Upper lobe of left lung (tissue), 6 donors: Measurements from ENCODE around the gene ZKSCAN5. TPM values are rescaled to one million over a fixed set of nuclear protein-coding genes. Genes with fewer than 3 reads are reported as not detected.
"Not testable (repeated sequence)": the region's sequence is repeated elsewhere in the genome, so short reads cannot be mapped to it uniquely, and the experiment has no call there.

ENCODE experiments used
- ATAC-seq, 2 donors: fragments of 200-7000 bp; cut with Tn5 transposase; one replicate each; pipeline ENCODE4 v1.9.1; 2022; ENCODE audit warnings: mild to moderate bottlenecking in 2 of 2, moderate library complexity in 2 of 2; ENCODE audit not compliant: low FRiP score in 2 of 2
- DNase-seq, 2 donors: peaks; one replicate each; pipeline ENCODE4 v3.0.0-alpha.2; 2019 to 2020
- H3K27ac ChIP-seq, 4 donors: fragments of 200-600 bp; sonication (generic); one replicate each; pipeline ENCODE4 v1.5.1; 2016 to 2019
- H3K27me3 ChIP-seq, 4 donors: fragments of 200-600 bp; sonication (generic); one replicate each; pipeline ENCODE4 v1.5.1; 2017 to 2019
- H3K36me3 ChIP-seq, 4 donors: fragments of 200-600 bp; sonication (generic); one replicate each; pipeline ENCODE4 v1.5.1; 2016 to 2019
- H3K4me1 ChIP-seq, 4 donors: fragments of 200-600 bp; sonication (generic); one replicate each; pipeline ENCODE4 v1.5.1; 2018 to 2019
- H3K4me3 ChIP-seq, 4 donors: fragments of 200-600 bp; sonication (generic); one replicate each; pipeline ENCODE4 v1.5.1; 2017 to 2019; ENCODE audit warnings: mild to moderate bottlenecking in 2 of 4, moderate library complexity in 1 of 4
- H3K9me3 ChIP-seq, 4 donors: fragments of 200-600 bp; sonication (generic); one replicate each; pipeline ENCODE4 v1.5.1; 2018 to 2019
- EP300 ChIP-seq, 4 donors: sonication (generic); formaldehyde crosslinking; IDR thresholded peaks; one replicate each; pipeline ENCODE4 v1.5.1; 2017; ENCODE audit warnings: antibody characterized with exemption in 4 of 4, control low read depth in 2 of 4
- POLR2A ChIP-seq, 4 donors: fragments of 450-650 bp; IDR thresholded peaks; one replicate each; pipeline ENCODE4 v1.5.1; 2016 to 2017; ENCODE audit warnings: antibody characterized with exemption in 4 of 4, mild to moderate bottlenecking in 2 of 4
- POLR2AphosphoS5 ChIP-seq, 2 donors: sonication (generic); formaldehyde crosslinking; IDR thresholded peaks; one replicate each; pipeline ENCODE4 v1.5.1; 2017; ENCODE audit warnings: antibody characterized with exemption in 2 of 2
- WGBS, 2 donors: methylation state at CpG; one replicate each; pipeline ENCODE4 v1.1.5; 2017 to 2018; 5-methylcytosine and 5-hydroxymethylcytosine counted together
- total RNA-seq, 6 donors: library from RNA; depleted of rRNA in 4 of 6; stranded (reverse); fragments of >200 nt in 4 of 6; gene quantifications; one replicate each; pipeline versions ENCODE4 v1.1.0 to v1.2.1, GENCODE V29; 2016 to 2021
- TF ChIP-seq, protein P1 (sequence below), 6 experiments: fragments of 450-650 bp in 4 of 6; fragments of 200-600 bp in 2 of 6; sonication (generic) in 2 of 6; IDR thresholded peaks; one replicate each; pipeline ENCODE4 v1.5.1; 2016 to 2019; ENCODE audit warnings: antibody characterized with exemption in 6 of 6
- donor health status: DM: no; HTN: no; CAD: no; lungs with moderate emphysema.
- donor health status: DM: no; HTN: yes; CAD: no; lungs with severe emphysema.

The ZKSCAN5 gene
- total RNA-seq, 6 donors from 2014 or later: 3.8 to 12.6 (median 7.6) TPM

DNA sequence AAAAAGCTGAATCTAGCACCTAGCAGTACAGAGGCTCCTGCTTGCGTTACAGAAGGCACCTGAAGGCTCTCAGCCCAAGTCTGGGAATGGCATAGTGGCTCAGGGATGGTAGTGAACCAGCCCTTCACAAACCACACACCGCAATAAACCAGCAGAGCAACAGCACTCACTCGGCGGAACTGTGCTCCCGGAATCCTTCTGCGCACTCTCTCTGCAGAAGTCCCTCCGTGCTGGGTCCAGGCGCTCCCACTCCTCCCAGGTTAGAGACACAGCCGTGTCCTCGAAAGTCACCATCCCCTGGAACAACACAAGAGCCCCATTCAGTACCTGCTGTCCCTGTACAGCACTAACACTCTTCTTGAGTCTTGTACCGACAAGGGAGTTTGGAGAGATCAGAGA, 5.9 kb upstream of the ZKSCAN5 start:
- H3K27me3 ChIP-seq: no peaks in the 10 kb centered on the region
- 68 to 73% methylated on average over 11 of the region's 11 CpGs for WGBS, 2 donors
- peaks cover 21 to 31% (median 25%) of the 10 kb centered on the region in 4 donors for H3K4me1 ChIP-seq
- H3K4me3 ChIP-seq: peak overlapping the region; percentile 53 to 94 (median 84)
- H3K9me3 ChIP-seq: peaks cover 11 to 15% (median 13%) of the 10 kb centered on the region in 4 donors
- H3K36me3 ChIP-seq: peaks cover 15 to 46% (median 33%) of the 10 kb centered on the region in 4 donors
- ATAC-seq (no peak), DNase-seq (no peak)
- TF ChIP-seq POLR2AphosphoS5 (IDR thresholded peaks at IDR 0.05): no peak
- no peak for TF ChIP-seq EP300 (IDR thresholded peaks at IDR 0.05)
- TF ChIP-seq, protein P1, sequence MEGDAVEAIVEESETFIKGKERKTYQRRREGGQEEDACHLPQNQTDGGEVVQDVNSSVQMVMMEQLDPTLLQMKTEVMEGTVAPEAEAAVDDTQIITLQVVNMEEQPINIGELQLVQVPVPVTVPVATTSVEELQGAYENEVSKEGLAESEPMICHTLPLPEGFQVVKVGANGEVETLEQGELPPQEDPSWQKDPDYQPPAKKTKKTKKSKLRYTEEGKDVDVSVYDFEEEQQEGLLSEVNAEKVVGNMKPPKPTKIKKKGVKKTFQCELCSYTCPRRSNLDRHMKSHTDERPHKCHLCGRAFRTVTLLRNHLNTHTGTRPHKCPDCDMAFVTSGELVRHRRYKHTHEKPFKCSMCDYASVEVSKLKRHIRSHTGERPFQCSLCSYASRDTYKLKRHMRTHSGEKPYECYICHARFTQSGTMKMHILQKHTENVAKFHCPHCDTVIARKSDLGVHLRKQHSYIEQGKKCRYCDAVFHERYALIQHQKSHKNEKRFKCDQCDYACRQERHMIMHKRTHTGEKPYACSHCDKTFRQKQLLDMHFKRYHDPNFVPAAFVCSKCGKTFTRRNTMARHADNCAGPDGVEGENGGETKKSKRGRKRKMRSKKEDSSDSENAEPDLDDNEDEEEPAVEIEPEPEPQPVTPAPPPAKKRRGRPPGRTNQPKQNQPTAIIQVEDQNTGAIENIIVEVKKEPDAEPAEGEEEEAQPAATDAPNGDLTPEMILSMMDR (IDR thresholded peaks at IDR 0.05): no peak
- no peak for TF ChIP-seq POLR2A (IDR thresholded peaks at IDR 0.05)
- H3K27ac ChIP-seq: peak overlapping the region; percentile 92 to 99 (median 96)

DNA sequence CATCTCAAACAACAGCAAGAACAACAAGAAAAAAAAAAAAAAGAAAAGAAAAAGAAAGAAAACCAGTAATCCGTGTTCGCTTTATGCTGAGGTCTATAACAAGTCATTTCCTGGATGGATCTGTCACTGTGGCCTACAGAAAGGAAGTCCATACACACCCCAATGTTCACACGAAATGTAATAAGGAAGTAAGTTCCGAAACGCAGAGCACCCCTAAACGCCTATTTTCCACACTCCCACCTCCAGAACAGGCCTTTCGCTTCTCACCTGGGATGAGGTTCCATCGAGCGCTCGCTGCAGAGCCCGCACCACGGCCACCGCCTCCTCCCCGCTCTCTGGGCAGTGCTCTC, 5.1 kb upstream of the ZKSCAN5 start:
- Histone ChIP-seq H3K27ac (peak overlapping the region; percentile 92 to 99 (median 96)), H3K27me3 (no peaks in the 10 kb centered on the region), H3K9me3 (peaks cover 3 to 7% (median 5%) of the 10 kb centered on the region in 4 donors), H3K36me3 (peaks cover 7 to 38% (median 25%) of the 10 kb centered on the region in 4 donors), H3K4me3 (peak overlapping the region; percentile 53 to 94 (median 84)), H3K4me1 (peaks cover 21 to 36% (median 28%) of the 10 kb centered on the region in 4 donors)
- WGBS, 2 donors: 1% methylated on average over 6 to 14 of the region's 14 CpGs
- TF ChIP-seq EP300 (IDR thresholded peaks at IDR 0.05) (no peak), POLR2A (IDR thresholded peaks at IDR 0.05) (no peak), POLR2AphosphoS5 (IDR thresholded peaks at IDR 0.05) (no peak)
- TF ChIP-seq, protein P1 (IDR thresholded peaks at IDR 0.05): no peak
- DNase-seq (no peak), ATAC-seq (peak; percentile 49 to 52)

DNA sequence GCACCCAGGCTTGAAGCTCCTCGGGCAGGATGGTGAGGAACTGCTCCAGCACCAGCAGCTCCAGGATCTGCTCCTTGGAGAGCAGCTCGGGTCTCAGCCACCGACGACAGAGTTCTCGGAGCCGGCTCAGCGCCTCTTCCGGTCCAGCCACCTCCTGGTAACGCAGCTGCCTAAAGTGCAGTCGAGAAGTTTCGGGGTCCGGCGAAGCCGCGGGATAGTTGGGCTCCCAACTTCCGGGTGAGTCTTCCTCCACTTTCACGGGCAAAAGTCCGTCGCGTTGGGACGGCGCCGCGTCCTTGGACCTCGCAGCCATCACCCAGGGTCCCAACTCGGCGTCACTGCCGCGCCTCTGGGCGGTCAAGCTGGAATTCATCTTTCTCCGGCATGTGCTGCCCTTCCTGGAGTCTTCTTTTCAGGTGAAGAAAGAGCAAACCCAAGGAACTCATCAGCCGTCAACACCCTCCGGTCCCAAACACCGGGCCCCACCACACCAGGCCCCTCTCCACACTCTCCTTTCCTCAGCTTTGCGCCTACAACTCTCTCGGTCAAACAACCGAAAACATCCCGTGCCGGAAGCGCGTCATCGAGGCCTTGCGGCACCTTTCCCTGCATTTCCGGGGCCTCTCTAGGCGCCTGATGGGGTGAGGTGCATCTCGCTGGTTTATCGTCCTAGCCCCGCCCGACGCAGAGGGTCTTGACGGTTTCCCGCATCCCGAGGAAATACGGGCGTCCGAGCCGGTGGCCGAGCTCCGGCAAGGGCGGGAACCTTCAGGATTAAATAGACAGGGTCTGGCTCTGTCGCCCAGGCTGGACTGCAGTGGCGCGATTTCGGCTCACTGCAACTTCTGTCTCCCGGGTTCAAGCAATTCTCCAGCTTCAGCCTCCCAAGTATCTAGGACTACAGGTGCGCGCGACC, 4.5 kb upstream of the ZKSCAN5 start, which contains the start of gene ZNF394:
TSS of gene ZNF394 (minus strand) at position 561 of the 916 bp plus-strand sequence. CDS start at position 373, 188 bp downstream.
- DNase-seq (peak; percentile 91 to 95), ATAC-seq (peak; percentile 85 to 86)
- H3K27ac ChIP-seq: peak within 1 kb of the TSS; percentile 92 to 99 (median 96)
- TF ChIP-seq, protein P1 (IDR thresholded peaks at IDR 0.05): peak in 1 of 6 experiments; percentile 7
- TF ChIP-seq POLR2A (IDR thresholded peaks at IDR 0.05): peak in 3 of 4 donors; percentile 72 to 89 (median 78)
- TF ChIP-seq EP300 (IDR thresholded peaks at IDR 0.05): peak in 1 of 4 donors; percentile 80
- TF ChIP-seq POLR2AphosphoS5 (IDR thresholded peaks at IDR 0.05): peak; percentile 93 to 95
- peaks cover 4 to 32% (median 19%) of the 10 kb centered on the region in 4 donors for H3K36me3 ChIP-seq
- H3K4me1 ChIP-seq: peaks cover 21 to 36% (median 28%) of the 10 kb centered on the region in 4 donors
- 0 to 1% methylated on average over 42 to 67 of the region's 68 CpGs for WGBS, 2 donors
- peak within 1 kb of the TSS; percentile 53 to 94 (median 84) for H3K4me3 ChIP-seq
- peaks cover 0 to 1% (median under 1%) of the 10 kb centered on the region in 4 donors for H3K9me3 ChIP-seq
- no peaks in the 10 kb centered on the region for H3K27me3 ChIP-seq

DNA sequence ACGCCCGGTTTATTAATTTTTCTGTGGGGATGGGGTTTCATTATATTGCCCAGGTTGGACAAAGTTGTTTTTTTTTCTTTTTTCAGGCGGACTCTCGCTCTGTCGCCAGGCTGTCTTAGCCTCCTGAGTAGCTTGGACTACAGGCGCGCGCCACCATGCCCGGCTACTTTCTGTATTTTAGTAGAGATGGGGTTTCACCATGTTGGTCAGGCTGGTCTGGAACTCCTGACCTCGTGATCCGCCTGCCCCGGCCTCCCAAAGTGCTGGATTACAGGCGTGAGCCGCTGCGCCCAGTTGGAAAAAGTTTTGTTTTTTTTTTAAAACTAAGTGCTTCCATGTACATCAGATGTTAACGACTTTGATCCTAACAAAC, 3.8 kb upstream of the ZKSCAN5 start:
- no peaks in the 10 kb centered on the region for H3K27me3 ChIP-seq
- no peak for TF ChIP-seq EP300 (IDR thresholded peaks at IDR 0.05)
- no peak for TF ChIP-seq POLR2A (IDR thresholded peaks at IDR 0.05)
- TF ChIP-seq, protein P1 (IDR thresholded peaks at IDR 0.05): no peak
- no peak for TF ChIP-seq POLR2AphosphoS5 (IDR thresholded peaks at IDR 0.05)
- ATAC-seq (no peak), DNase-seq (no peak)
- 51 to 58% methylated on average over 16 of the region's 16 CpGs for WGBS, 2 donors
- peaks cover 22 to 39% (median 30%) of the 10 kb centered on the region in 4 donors for H3K4me1 ChIP-seq
- peak overlapping the region; percentile 53 to 94 (median 84) for H3K4me3 ChIP-seq
- peak overlapping the region; percentile 92 to 99 (median 96) for H3K27ac ChIP-seq
- H3K9me3 ChIP-seq: no peaks in the 10 kb centered on the region
- peaks cover 3 to 25% (median 15%) of the 10 kb centered on the region in 4 donors for H3K36me3 ChIP-seq

DNA sequence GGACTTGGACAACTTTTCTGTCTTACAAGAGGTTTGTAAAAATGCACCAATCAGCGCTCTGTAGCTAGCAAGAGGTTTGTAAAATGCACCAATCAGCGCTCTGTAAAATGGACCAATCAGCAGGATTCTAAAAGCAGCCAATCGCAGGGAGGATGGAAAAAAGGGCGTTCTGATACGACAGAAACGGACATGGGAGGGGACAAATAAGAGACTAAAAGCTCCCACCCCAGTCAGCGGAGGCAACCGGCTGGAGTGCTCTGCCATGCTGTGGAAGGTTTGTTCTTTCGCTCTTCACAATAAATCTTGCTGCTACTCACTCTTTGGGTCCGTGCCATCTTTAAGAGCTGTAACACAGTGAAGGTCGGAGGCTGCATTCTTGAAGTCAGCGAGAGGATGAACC, 3.2 kb upstream of the ZKSCAN5 start:
- H3K27ac ChIP-seq: peak overlapping the region in 1 of 4 donors; percentile 99
- H3K36me3 ChIP-seq: peaks cover 3 to 19% (median 10%) of the 10 kb centered on the region in 4 donors
- peaks cover 28 to 45% (median 36%) of the 10 kb centered on the region in 4 donors for H3K4me1 ChIP-seq
- not testable (repeated sequence) for H3K27me3 ChIP-seq, H3K9me3 ChIP-seq, DNase-seq, ATAC-seq
- peak overlapping the region in 1 of 4 donors; percentile 85 for H3K4me3 ChIP-seq
- WGBS, 2 donors: 95 to 96% methylated on average over 12 of the region's 12 CpGs
